ENCODE results near the gene SEH1L.

Gene SEH1L

DNA sequence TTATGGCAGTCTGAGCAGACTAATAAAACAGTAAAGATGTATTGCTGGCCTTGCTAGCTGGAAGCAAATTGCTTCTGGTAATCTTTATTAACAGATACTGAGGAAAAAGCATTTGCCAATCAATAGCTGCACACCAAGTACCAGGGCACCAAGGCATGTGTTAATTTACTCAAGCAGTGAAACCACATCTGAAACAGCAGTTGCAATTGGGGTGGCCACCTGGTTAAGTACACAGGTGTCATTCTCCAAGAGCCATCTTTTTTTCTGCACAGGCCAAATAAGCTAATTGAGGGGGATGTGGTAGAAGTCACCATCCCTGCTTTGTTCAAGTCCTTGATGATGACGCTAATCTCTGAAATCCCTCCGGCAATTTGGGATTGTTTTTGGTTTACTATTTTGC, 8.6 kb upstream of the SEH1L start:
- DNase-seq (ENCODE audit: low read depth in 2 of 2): no peak
- H3K4me3 ChIP-seq (replicated peaks in 1 of 2; ENCODE audit: low read depth in 2 of 2, low read length in 2 of 2): no peak overlapping the region
- TF ChIP-seq, protein P1, sequence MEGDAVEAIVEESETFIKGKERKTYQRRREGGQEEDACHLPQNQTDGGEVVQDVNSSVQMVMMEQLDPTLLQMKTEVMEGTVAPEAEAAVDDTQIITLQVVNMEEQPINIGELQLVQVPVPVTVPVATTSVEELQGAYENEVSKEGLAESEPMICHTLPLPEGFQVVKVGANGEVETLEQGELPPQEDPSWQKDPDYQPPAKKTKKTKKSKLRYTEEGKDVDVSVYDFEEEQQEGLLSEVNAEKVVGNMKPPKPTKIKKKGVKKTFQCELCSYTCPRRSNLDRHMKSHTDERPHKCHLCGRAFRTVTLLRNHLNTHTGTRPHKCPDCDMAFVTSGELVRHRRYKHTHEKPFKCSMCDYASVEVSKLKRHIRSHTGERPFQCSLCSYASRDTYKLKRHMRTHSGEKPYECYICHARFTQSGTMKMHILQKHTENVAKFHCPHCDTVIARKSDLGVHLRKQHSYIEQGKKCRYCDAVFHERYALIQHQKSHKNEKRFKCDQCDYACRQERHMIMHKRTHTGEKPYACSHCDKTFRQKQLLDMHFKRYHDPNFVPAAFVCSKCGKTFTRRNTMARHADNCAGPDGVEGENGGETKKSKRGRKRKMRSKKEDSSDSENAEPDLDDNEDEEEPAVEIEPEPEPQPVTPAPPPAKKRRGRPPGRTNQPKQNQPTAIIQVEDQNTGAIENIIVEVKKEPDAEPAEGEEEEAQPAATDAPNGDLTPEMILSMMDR (IDR thresholded peaks at IDR 0.05; ENCODE audit: low read depth, low read length): no peak

DNA sequence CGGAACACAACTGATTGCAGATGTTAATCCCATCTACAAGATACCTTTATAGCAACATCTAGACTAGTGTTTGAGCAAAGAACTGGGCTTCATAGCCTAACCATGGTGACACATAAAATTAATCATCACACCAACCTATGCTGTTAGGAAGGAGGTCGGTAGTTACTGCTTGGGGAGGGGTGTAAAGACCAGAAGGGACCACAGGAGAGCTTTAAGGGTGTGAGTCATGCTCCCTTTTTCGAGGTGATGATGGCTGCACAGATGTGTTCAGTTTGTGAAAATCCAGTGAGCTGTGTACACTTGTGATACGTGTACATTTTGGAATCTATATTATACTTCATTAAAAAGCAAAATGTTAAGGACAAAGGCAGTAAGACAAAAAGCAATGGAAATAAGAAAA, 4.6 kb upstream of the SEH1L start:
- TF ChIP-seq, protein P1 (IDR thresholded peaks at IDR 0.05; ENCODE audit: low read depth, low read length): no peak
- no peak overlapping the region for H3K4me3 ChIP-seq (replicated peaks in 1 of 2; ENCODE audit: low read depth in 2 of 2, low read length in 2 of 2)
- DNase-seq (ENCODE audit: low read depth in 2 of 2): no peak

DNA sequence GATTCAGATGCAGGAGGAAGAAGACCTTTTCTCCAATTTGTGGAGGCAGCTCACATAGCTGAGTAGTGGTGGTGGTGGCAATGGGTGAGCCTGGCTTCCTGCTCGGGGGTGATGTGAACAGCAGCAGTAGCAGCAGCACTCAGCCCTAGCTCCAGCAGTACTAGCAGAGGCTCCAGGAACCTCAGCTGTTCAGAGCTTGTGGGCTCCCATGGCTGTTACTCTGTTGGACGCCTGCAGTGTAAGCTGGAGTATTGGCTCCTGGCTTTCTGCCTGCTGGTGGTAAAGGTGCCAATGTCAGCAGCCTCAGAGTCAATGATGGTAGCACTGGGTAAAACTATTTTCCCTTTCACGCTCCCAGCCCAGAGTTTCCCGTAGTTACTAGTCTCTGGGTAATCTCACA, 3.1 kb upstream of the SEH1L start:
- H3K4me3 ChIP-seq (replicated peaks in 1 of 2; ENCODE audit: low read depth in 2 of 2, low read length in 2 of 2): no peak overlapping the region
- TF ChIP-seq, protein P1 (IDR thresholded peaks at IDR 0.05; ENCODE audit: low read depth, low read length): no peak
- peak; percentile 24 to 77 for DNase-seq (ENCODE audit: low read depth in 2 of 2)

DNA sequence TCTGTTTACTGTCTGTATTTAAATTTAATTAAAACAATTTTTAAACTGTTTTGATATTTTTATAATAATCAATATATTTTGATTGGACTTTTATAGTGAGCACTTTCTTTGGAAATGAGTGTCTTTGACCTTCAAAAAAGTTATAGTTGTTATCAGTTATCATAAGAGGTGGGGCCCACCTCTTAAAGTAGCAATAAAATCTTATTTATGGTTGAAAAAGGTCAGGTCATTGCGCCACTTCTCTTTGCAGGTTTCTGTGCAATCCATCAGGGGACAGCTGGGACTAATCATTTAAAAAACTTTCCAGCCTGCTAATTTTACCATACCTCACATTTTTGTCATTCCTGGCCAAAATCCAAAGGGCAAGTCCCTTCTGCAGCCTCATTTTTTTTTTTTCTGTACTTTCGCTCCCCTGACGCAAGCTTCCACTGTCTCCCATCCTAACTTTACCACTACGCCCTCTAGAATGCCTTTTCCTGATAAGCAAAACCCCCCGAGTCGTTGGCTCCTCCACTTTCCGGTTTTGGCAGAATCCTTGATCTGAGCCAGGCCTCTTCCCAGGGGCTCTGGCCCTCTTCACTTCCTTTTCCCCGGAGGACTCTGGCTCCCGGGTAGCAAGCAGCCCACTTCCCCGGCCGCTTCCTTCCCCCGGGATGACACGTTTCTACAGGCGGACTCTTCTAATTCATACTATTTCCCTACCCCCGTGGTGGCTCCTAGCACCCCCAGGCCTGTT, 1.1 kb upstream of the SEH1L start:
- DNase-seq (ENCODE audit: low read depth in 2 of 2): peak; percentile 96 to 99
- H3K4me3 ChIP-seq (replicated peaks in 1 of 2; ENCODE audit: low read depth in 2 of 2, low read length in 2 of 2): peak overlapping the region; percentile 87 to 91

DNA sequence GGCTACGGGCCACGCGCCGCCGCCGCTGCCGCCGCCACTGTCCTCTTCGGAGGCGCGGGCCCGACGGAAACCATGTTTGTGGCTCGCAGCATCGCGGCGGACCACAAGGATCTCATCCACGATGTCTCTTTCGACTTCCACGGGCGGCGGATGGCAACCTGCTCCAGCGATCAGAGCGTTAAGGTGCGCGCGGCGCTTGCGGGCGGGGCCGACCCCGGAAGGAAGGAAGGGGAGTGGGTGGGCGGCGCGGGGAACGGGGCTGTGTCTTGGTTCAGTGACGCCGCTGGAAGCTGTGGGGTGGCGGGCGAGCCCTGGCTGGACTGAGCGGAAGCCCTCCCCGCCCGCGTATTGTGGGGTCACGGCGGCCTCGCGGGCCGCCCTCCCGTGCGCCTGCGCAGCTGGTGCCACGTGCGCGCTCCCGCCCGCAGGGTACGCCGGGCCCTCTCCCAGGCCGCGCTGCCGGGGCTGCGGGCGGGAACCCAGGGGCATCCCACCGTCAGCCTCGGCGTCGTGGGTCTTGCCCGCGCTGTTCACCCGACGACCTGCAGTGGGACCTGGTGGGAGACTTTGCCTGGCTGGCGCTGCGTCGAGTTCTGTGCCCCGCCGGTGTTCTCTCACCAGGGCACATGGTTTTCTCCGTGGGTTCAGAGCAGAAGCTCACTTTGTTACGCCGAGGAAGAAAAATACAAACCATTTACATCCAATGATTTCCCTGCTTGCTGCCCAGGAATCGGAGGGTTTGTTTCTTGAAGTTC, 416 bp downstream of the SEH1L start:
- peak; percentile 96 to 98 for DNase-seq (ENCODE audit: low read depth in 2 of 2)
- H3K4me3 ChIP-seq (replicated peaks in 1 of 2; ENCODE audit: low read depth in 2 of 2, low read length in 2 of 2): peak overlapping the region; percentile 62 to 72
- TF ChIP-seq, protein P1 (IDR thresholded peaks at IDR 0.05; ENCODE audit: low read depth, low read length): no peak

More for the DNA sequence above, 1.1 kb upstream of the SEH1L start:
- TF ChIP-seq, protein P1 (IDR thresholded peaks at IDR 0.05; ENCODE audit: low read depth, low read length): no peak

DNA sequence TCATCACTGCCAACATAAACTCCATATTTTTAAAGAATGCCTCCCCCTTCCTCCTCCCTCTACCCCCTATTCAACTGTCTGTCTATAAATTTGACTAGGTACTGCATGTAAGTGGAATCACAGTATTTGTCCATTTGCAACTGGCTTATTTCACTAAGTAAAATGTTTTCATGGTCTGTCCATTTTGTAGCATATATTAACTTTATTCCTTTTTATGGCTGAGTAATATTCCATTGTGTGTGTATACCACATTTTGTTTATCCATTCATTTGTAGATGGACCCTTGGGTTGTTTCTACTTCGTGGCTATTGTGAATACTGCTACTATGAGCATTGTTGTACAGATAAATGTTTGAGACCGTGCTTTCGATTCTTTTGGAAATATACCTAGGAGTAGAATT, 10.7 kb downstream of the SEH1L start:
- no peak for DNase-seq (ENCODE audit: low read depth in 2 of 2)
- no peak overlapping the region for H3K4me3 ChIP-seq (replicated peaks in 1 of 2; ENCODE audit: low read depth in 2 of 2, low read length in 2 of 2)
- TF ChIP-seq, protein P1 (IDR thresholded peaks at IDR 0.05; ENCODE audit: low read depth, low read length): no peak

Measured in cardiac fibroblast (primary cell).